Right cardiac atrium (tissue), 5 donors: ENCODE measurements around the gene CASKIN1. TPM values are rescaled to one million over a fixed set of nuclear protein-coding genes. Genes with fewer than 3 reads are reported as not detected.
"Not testable (repeated sequence)": the region's sequence is repeated elsewhere in the genome, so short reads cannot be mapped to it uniquely, and the experiment has no call there.

ENCODE experiments used
- ATAC-seq, 2 donors: fragments of 200-7000 bp; cut with Tn5 transposase; one replicate each; pipeline versions ENCODE4 v1.8.0 to v1.9.1; 2020; ENCODE audit warnings: moderate library complexity in 2 of 2, mild to moderate bottlenecking in 1 of 2
- DNase-seq, 3 donors: peaks; one replicate each; pipeline ENCODE4 v3.0.0-alpha.2; 2020
- H3K27ac ChIP-seq: one replicate; pipeline ENCODE4 v1.5.1; 2013; ENCODE audit warnings: mild to moderate bottlenecking, low read length, control low read depth, moderate library complexity
- H3K27me3 ChIP-seq: one replicate; pipeline ENCODE4 v1.6.1; 2013; ENCODE audit not compliant: control insufficient read depth, insufficient read depth
- H3K4me1 ChIP-seq: one replicate; pipeline ENCODE4 v1.6.1; 2013; ENCODE audit warnings: low read length; ENCODE audit not compliant: control insufficient read depth, insufficient read depth
- H3K4me3 ChIP-seq: one replicate; pipeline ENCODE4 v1.5.1; 2013; ENCODE audit warnings: low read length, control low read depth
- H3K9me3 ChIP-seq: one replicate; pipeline ENCODE4 v1.6.1; 2013; ENCODE audit warnings: low read length; ENCODE audit not compliant: control insufficient read depth
- WGBS: extraction: QIAGEN DNeasy Blood & Tissue Kit; methylation state at CpG from one replicate; pipeline ENCODE4 v1.1.7; 2013; 5-methylcytosine and 5-hydroxymethylcytosine counted together
- intact Hi-C, 4 donors: fragments of 100-400 bp; cut with DNase I; formaldehyde crosslinking; loops; one replicate each; pipeline versions ENCODE4 v1.11.0 to v1.14.0; 2022 to 2023
- long read RNA-seq, 4 donors: library from polyadenylated mRNA; unstranded; transcript quantifications; one replicate each; pipeline ENCODE4 v2.0.0, GENCODE V29; 2020 to 2021
- polyA plus RNA-seq: library from polyadenylated mRNA; stranded (reverse); fragments of 200-250 nt; gene quantifications from one replicate; pipeline ENCODE4 v1.2.3, GENCODE V29; 2013
- total RNA-seq, 4 donors: library from RNA; stranded (reverse); fragmentation: NEBNext Ultra II Directional; extraction: Animal tissue kit (Norgen Biotek cat#: 25700); gene quantifications; one replicate each; pipeline ENCODE4 v1.2.1, GENCODE V29; 2021
- donor health status: healthy with polysubstance abuse.
- donor health status: DM: no; HTN: yes; CAD: no.
- donor health status: DM: no; HTN: no; CAD: no.
- donor health status: DM: no; HTN: yes; CAD: no; lungs with severe emphysema.
- donor health status: DM: yes; HTN: yes; CAD: no.

The CASKIN1 gene, protein sequence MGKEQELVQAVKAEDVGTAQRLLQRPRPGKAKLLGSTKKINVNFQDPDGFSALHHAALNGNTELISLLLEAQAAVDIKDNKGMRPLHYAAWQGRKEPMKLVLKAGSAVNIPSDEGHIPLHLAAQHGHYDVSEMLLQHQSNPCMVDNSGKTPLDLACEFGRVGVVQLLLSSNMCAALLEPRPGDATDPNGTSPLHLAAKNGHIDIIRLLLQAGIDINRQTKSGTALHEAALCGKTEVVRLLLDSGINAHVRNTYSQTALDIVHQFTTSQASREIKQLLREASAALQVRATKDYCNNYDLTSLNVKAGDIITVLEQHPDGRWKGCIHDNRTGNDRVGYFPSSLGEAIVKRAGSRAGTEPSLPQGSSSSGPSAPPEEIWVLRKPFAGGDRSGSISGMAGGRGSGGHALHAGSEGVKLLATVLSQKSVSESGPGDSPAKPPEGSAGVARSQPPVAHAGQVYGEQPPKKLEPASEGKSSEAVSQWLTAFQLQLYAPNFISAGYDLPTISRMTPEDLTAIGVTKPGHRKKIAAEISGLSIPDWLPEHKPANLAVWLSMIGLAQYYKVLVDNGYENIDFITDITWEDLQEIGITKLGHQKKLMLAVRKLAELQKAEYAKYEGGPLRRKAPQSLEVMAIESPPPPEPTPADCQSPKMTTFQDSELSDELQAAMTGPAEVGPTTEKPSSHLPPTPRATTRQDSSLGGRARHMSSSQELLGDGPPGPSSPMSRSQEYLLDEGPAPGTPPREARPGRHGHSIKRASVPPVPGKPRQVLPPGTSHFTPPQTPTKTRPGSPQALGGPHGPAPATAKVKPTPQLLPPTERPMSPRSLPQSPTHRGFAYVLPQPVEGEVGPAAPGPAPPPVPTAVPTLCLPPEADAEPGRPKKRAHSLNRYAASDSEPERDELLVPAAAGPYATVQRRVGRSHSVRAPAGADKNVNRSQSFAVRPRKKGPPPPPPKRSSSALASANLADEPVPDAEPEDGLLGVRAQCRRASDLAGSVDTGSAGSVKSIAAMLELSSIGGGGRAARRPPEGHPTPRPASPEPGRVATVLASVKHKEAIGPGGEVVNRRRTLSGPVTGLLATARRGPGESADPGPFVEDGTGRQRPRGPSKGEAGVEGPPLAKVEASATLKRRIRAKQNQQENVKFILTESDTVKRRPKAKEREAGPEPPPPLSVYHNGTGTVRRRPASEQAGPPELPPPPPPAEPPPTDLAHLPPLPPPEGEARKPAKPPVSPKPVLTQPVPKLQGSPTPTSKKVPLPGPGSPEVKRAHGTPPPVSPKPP (N-terminal part only)
- total RNA-seq, result 10 to 100 TPM in 3 of 4 donors, 1 to 10 TPM in 1; 9.3 to 26.5 (median 12.3) TPM
- 9.7 TPM for polyA plus RNA-seq
- long read RNA-seq, donor 1, partial matches to known transcripts, result 16 of 18 reads
- long read RNA-seq, donor 1, other reads (novel, unspliced or antisense), result 2 of 18 reads
- long read RNA-seq, donor 2, partial matches to known transcripts, result 2 of 2 reads
- long read RNA-seq, donor 2, other reads (novel, unspliced or antisense), result 0 of 2 reads
- long read RNA-seq, donor 3, partial matches to known transcripts, result 0 of 3 reads
- long read RNA-seq, donor 3, other reads (novel, unspliced or antisense), result 3 of 3 reads
- long read RNA-seq, donor 4, partial matches to known transcripts, result 8 of 10 reads
- long read RNA-seq, donor 4, other reads (novel, unspliced or antisense), result 2 of 10 reads

DNA sequence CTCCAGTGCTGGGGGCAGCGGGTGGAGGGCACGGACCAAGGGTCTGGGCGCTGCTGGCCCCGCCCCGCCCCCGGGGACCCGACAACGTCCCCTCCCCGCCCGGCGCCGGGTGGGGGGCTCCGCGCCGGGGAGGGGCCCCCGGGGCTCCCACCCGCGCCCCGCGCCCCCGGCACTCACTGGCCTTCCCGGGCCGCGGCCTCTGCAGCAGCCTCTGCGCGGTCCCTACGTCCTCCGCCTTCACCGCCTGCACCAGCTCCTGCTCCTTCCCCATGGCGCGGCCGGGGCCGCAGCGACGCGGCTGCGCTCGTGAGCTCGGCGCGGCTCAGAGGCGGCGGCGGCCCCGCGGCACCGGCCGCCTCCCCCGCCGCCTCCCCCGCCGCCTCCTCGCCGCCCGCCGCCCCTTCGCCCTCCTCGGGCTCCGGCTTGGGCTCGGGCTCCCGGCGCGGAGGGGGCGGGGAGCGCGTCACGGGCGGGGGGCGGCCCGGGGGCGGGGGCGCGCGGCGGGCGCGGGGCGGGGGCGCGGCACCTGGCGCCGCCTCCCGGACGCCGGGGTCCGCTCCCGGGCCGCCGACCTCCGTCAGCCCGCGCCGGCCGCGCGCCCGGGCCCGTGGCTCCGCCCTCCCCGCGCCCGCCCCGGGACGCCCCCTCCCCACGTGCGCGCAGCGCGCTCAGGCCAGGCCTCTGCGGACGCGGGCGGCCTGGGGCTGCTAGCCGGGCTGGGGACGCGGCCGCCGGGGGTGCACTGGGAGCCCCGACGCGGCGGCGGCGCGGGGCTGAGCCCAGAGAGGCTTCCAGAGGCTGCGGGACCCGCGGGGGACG, at the start of gene CASKIN1:
CASKIN1 (minus strand) TSS at position 444 of the 819 bp plus-strand sequence; CDS start at position 271, 173 bp downstream.
- Histone ChIP-seq H3K27me3 (no peaks in the 10 kb centered on the region), H3K9me3 (no peaks in the 10 kb centered on the region), H3K4me3 (peak within 1 kb of the TSS; percentile 67), H3K4me1 (no peaks in the 10 kb centered on the region), H3K27ac (no peak within 1 kb of the TSS)
- ATAC-seq (no peak), DNase-seq (no peak)
- 1% methylated on average over 107 of the region's 129 CpGs for WGBS
- intact Hi-C loops, result no loop called here

GRCh38 chr16:2244926-2245795, 48.8 kb upstream of the CASKIN1 start:
- no peaks in the 10 kb centered on the region for H3K27me3 ChIP-seq
- intact Hi-C loops, result no loop called here
- ATAC-seq (no peak), DNase-seq (peak; percentile 7 to 52 (median 28))
- H3K27ac ChIP-seq, result no peak overlapping the region
- 94% methylated on average over 30 of the region's 30 CpGs for WGBS
- H3K9me3 ChIP-seq, result no peaks in the 10 kb centered on the region
- no peak overlapping the region for H3K4me3 ChIP-seq
- H3K4me1 ChIP-seq, result no peaks in the 10 kb centered on the region

DNA sequence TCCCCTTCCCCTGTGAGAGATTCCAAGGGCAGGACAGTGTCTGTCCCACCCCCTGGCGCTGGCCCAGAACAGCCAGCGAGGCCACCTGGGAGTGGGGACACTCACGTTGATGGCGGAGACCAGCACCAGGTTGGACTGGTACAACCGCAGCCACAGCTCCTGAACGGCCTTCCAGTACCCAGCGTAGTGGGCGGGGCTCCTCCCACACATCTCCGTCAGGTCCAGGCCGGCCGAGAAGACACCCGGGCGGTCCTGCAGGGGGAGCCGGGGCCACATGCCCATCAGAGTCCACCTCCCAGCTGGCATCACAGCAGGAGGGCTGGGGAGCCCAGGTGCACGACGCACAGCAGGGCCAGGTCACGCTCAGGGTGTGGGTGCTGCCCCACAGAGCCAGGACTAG, 47.9 kb upstream of the CASKIN1 start:
- DNase-seq, result peak; percentile 11 to 61 (median 61)
- intact Hi-C loops, result no loop called here
- Histone ChIP-seq H3K9me3 (no peaks in the 10 kb centered on the region), H3K27ac (no peak overlapping the region), H3K4me1 (no peaks in the 10 kb centered on the region), H3K4me3 (no peak overlapping the region), H3K27me3 (no peaks in the 10 kb centered on the region)
- ATAC-seq, result peak; percentile 4 to 6
- 74% methylated on average over 17 of the region's 17 CpGs for WGBS

DNA sequence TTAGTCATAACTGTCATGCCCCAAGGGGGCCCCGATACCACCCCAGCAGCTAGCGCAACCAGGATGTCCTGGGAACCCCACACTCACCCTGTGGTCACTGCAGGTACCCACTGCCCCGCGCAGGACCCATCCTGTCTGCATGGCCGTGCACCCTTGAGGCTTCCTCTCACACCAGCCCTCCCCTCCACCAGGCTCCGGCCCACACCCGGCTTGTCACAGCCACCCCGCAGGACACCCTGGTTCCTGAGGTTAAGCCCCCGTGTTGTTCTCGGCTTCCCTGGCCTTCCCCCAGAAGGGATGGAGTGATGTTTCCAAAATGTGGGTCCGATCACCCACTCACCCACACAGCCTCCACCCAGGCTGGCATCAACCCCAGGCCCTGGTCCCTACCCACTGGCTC, 47.4 kb upstream of the CASKIN1 start:
- peak; percentile 13 to 42 (median 17) for DNase-seq
- H3K4me1 ChIP-seq, result no peaks in the 10 kb centered on the region

DNA sequence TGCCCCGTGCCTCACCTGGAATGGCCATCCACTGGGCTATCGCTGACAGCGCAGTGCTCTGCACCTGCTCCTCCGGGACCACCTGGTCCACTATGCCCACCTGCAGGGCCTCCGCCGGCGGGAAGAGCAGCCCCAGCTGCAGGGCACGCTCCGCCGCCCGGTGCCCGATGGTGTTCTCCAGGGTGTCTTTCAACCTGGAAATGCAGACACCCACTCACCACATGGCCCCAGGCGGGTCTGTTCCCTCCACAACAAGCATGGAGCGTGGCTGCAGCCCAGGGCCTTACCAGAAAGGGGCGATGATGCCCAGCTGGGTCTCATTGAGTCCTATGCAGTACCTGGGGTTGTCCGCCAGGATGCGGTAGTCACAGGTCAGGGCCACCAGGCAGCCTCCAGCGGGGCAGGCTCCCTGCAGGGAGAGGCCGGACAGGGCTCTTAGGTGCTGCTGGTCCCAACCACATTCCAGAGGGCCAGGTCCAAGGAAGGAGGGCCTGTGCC, 46.7 kb upstream of the CASKIN1 start:
- no peak overlapping the region for H3K27ac ChIP-seq
- H3K4me3 ChIP-seq, result no peak overlapping the region
- H3K9me3 ChIP-seq, result no peaks in the 10 kb centered on the region
- H3K27me3 ChIP-seq, result no peaks in the 10 kb centered on the region
- intact Hi-C loops, result no loop called here
- DNase-seq (peak; percentile 11 to 42 (median 18)), ATAC-seq (no peak)
- no peaks in the 10 kb centered on the region for H3K4me1 ChIP-seq
- 93% methylated on average over 19 of the region's 19 CpGs for WGBS

More for the DNA sequence above, 47.4 kb upstream of the CASKIN1 start:
- ATAC-seq, result peak; percentile 4 to 7
- Histone ChIP-seq H3K4me3 (no peak overlapping the region), H3K9me3 (no peaks in the 10 kb centered on the region), H3K27me3 (no peaks in the 10 kb centered on the region), H3K27ac (no peak overlapping the region)
- intact Hi-C loops, result no loop called here
- WGBS, result 96% methylated on average over 11 of the region's 11 CpGs

DNA sequence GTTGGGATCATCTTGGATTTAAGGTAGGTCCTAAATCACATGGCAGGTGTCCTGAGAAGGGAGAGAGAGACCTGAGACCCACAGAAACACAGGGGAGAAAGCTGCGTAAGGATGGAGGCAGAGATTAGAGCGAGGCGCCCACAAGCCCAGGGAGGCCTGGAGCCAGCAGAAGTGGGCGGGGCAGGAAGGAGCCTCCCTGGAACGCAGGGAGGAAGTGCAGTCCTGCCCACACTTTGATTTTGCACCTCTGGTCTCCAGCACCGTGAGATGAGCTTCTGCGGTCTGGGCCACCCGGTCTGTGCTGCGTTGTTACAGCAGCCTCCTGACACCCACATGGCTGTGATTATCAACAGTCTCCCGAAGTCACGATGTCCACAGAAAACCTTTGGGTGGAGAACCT, 46.2 kb upstream of the CASKIN1 start:
- ATAC-seq (no peak), DNase-seq (peak in 1 of 3 donors; percentile 47)
- intact Hi-C loops, result no loop called here
- Histone ChIP-seq H3K27me3 (no peaks in the 10 kb centered on the region), H3K4me1 (no peaks in the 10 kb centered on the region), H3K9me3 (no peaks in the 10 kb centered on the region), H3K27ac (no peak overlapping the region), H3K4me3 (no peak overlapping the region)
- 71% methylated on average over 11 of the region's 11 CpGs for WGBS

DNA sequence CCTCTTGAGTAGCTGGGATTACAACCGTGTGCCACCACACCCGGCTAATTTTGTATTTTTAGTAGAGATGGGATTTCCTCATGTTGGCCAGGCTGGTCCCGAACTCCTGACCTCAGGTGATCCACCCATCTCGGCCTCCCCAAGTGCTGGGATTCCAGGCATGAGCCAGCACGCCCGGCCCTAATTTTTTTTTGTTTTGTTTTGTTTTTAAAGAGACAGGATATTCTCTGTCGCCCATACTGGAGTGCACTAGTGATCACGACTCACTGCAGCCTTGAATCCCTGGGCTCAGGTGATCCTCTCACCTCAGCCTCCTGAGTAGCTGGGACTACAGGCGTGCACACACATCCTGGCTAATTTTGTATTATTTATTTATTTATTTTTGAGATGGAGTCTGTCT, 43.9 kb upstream of the CASKIN1 start:
- H3K27me3 ChIP-seq, DNase-seq, H3K27ac ChIP-seq, intact Hi-C loops, H3K9me3 ChIP-seq, H3K4me3 ChIP-seq, ATAC-seq, H3K4me1 ChIP-seq: not testable (repeated sequence)
- 67% methylated on average over 9 of the region's 9 CpGs for WGBS

DNA sequence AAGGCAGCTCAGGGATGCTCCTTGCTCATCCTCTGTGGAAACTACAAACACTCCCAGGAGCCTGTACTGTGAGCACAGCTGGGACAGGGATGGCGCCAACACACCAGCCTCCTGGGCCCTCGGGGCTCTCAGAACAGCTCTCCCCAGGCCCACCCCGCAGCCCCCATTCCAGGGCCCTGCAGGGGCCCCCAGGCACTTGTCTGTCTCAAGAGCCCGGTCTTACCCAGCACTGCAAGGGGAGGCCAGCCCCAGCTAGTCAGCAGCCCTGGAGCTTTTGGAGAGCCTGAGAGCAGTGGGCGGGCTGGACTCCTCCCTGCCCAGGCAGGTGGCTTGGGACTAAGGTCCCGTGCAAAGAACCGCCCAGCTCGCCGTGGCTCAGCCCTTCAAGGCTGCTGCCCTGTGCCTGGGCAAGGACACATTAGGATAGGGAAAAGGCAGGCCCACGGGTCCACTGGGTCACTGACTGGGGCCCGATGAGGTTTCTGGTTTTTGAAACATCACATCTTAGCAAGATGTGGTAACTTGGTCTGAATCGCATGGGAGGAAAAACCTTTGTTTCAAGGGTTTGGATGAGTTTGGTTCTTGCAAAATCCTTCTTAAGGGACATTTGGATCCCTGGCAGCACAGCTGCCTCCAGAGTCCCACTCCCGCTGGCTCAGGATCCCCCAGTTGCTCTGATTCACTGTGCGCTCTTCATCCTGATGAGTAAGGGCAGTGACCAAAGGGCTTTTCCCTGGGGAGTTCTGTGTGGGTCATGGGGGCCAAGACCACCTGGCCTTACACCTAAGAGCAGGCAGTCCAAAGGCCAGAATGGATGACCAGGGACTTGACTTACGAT, 42.7 kb upstream of the CASKIN1 start:
- intact Hi-C loops, result no loop called here
- H3K4me3 ChIP-seq, result no peak overlapping the region
- peak in 1 of 3 donors; percentile 34 for DNase-seq
- no peaks in the 10 kb centered on the region for H3K27me3 ChIP-seq
- peak in 1 of 2 donors; percentile 1 for ATAC-seq
- peaks cover 3% of the 10 kb centered on the region for H3K4me1 ChIP-seq
- 79% methylated on average over 15 of the region's 15 CpGs for WGBS
- H3K27ac ChIP-seq, result no peak overlapping the region
- H3K9me3 ChIP-seq, result no peaks in the 10 kb centered on the region
